ENCODE data around the gene YARS2. TPM values are rescaled to one million over a fixed set of nuclear protein-coding genes. Genes with fewer than 3 reads are reported as not detected.

Gene YARS2
- total and polyA plus RNA-seq, 7 donors: 11.0 to 20.3 (median 16.8) TPM

DNA sequence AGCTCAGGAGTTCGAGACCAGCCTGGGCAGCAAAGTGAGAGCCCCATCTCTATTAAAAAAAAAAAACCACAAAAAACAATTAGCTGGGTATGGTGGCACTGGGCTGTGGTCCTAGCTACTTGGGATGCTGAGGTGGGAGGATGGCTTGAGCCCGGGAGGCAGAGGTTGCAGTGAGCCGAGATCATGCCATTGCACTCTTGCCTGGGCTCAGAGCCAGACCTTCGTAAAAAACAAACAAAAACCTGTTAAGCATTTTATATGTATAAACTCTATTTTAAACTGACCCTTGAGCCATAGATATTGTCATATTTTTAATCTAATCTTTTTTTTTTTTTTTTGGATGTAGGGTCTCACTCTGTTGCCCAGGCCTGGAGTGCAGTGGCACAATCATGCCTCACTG, 40.9 kb downstream of the YARS2 start:
- Histone ChIP-seq H3K4me3 (no peak overlapping the region), H3K27me3 (ENCODE audit: insufficient read depth in 3 of 3, low read length in 2 of 3) (no peaks in the 10 kb centered on the region), H3K27ac (no peak overlapping the region), H3K4me1 (no peaks in the 10 kb centered on the region), H3K36me3 (ENCODE audit: insufficient read depth in 1 of 2, low read depth in 1 of 2) (peaks cover 0 to 70% of the 10 kb centered on the region in 2 donors), H3K9me3 (no peaks in the 10 kb centered on the region)
- no peak for ATAC-seq
- DNase-seq: no peak
- intact Hi-C loops (cut with DNase I): no loop called here
- TF ChIP-seq, protein P1, sequence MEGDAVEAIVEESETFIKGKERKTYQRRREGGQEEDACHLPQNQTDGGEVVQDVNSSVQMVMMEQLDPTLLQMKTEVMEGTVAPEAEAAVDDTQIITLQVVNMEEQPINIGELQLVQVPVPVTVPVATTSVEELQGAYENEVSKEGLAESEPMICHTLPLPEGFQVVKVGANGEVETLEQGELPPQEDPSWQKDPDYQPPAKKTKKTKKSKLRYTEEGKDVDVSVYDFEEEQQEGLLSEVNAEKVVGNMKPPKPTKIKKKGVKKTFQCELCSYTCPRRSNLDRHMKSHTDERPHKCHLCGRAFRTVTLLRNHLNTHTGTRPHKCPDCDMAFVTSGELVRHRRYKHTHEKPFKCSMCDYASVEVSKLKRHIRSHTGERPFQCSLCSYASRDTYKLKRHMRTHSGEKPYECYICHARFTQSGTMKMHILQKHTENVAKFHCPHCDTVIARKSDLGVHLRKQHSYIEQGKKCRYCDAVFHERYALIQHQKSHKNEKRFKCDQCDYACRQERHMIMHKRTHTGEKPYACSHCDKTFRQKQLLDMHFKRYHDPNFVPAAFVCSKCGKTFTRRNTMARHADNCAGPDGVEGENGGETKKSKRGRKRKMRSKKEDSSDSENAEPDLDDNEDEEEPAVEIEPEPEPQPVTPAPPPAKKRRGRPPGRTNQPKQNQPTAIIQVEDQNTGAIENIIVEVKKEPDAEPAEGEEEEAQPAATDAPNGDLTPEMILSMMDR (IDR thresholded peaks at IDR 0.05): no peak
- WGBS, 3 donors: 91 to 93% (median 91%) methylated on average over 4 of the region's 4 CpGs

DNA sequence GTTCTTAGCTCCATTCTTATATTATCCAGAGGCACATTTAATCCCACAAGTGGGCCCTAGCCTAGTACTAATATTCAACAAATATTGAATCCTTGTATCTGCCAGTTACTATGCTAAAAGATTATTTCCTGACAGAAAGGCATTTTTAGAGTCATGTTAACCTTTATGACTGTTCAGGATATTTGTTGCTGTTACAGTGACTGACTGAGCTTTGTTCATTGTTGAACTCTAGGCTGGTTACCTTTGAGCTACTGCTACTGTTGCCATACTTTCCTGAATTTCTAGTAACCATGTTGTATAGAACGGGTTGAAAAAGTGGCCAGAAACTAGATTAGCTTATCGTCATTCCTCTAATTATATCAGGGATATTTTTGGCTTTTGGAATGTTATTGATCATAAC, 46.8 kb downstream of the YARS2 start:
- no peaks in the 10 kb centered on the region for H3K4me1 ChIP-seq
- intact Hi-C loops (cut with DNase I): no loop called here
- H3K4me3 ChIP-seq: no peak overlapping the region
- TF ChIP-seq, protein P1 (IDR thresholded peaks at IDR 0.05): no peak
- no peaks in the 10 kb centered on the region for H3K27me3 ChIP-seq (ENCODE audit: insufficient read depth in 3 of 3, low read length in 2 of 3)
- H3K36me3 ChIP-seq (ENCODE audit: insufficient read depth in 1 of 2, low read depth in 1 of 2): peaks cover 0 to 79% of the 10 kb centered on the region in 2 donors
- ATAC-seq (no peak), DNase-seq (no peak)
- WGBS, 3 donors: 89 to 91% (median 90%) methylated on average over 2 of the region's 2 CpGs
- H3K27ac ChIP-seq: no peak overlapping the region
- no peaks in the 10 kb centered on the region for H3K9me3 ChIP-seq

DNA sequence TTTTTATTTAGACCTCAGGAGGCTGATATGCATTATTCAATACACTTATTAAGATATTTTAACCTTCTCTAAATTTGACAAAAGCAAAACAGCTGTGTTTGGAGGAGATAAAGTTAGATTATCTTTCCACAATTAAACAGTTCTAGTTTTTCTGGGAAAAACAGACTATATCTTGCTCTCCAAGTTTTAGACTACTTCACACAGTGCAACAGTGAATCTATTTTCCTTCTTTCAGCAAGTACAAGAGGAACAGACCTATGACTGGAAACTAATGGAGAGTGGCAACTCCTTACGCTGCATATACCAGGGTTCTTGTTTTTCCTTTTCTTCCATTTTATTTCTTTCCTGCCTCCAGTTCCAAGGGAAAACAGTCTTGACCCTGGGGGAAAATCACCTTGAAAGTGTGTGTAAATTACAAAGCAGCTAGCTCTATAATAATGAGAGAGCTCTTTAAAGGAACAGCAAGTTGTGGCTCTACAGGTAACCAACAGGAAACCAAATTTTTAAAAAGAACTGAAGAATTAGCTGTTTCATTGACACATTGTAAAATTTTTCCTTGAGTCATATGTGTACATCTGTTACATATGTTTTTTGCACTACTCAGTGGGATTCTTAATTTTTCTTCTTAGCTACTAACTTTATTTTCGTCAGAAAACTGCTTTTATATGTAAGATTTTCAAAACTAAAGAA, 49.2 kb downstream of the YARS2 start:
- no peak for DNase-seq
- H3K27ac ChIP-seq: no peak overlapping the region
- H3K36me3 ChIP-seq (ENCODE audit: insufficient read depth in 1 of 2, low read depth in 1 of 2): peaks cover 0 to 67% of the 10 kb centered on the region in 2 donors
- no peaks in the 10 kb centered on the region for H3K4me1 ChIP-seq
- ATAC-seq: no peak
- intact Hi-C loops (cut with DNase I): no loop called here
- H3K4me3 ChIP-seq: no peak overlapping the region
- no peaks in the 10 kb centered on the region for H3K27me3 ChIP-seq (ENCODE audit: insufficient read depth in 3 of 3, low read length in 2 of 3)
- 93 to 98% (median 96%) methylated on average over 2 of the region's 2 CpGs for WGBS, 3 donors
- TF ChIP-seq, protein P1 (IDR thresholded peaks at IDR 0.05): no peak
- H3K9me3 ChIP-seq: no peaks in the 10 kb centered on the region

DNA sequence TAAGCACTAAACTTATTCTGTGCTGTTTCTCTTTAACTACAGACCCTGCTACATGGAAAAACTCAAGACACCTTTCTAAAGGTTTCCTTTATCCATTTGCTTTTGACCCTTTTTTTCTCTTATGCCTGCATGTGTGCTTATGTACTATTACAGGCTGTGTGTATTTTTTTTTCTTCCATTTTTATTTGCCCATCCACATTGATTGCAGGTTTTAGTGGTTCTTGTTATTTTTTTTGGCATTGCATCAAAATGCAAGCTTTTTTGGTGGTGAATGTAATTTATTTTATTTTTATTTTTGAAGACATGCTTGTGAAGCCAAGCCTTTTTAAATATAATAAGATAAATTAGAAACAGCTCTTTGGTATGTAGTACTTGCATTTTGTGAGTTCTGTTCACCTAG, 49.9 kb downstream of the YARS2 start:
- no peaks in the 10 kb centered on the region for H3K27me3 ChIP-seq (ENCODE audit: insufficient read depth in 3 of 3, low read length in 2 of 3)
- H3K9me3 ChIP-seq: no peaks in the 10 kb centered on the region
- no peak for DNase-seq

More for the DNA sequence above, 49.9 kb downstream of the YARS2 start:
- no peak overlapping the region for H3K4me3 ChIP-seq
- ATAC-seq: no peak
- H3K36me3 ChIP-seq (ENCODE audit: insufficient read depth in 1 of 2, low read depth in 1 of 2): peaks cover 0 to 64% of the 10 kb centered on the region in 2 donors
- H3K27ac ChIP-seq: no peak overlapping the region
- intact Hi-C loops (cut with DNase I): no loop called here
- TF ChIP-seq, protein P1 (IDR thresholded peaks at IDR 0.05): no peak
- H3K4me1 ChIP-seq: no peaks in the 10 kb centered on the region
